Stimulated activated CD4-positive, alpha-beta T cell treated with anti-CD3 and anti-CD28 coated beads, Interleukin-1b, Interleukin-23, amount 100 ng/mL, for 48 hours (primary cell): ENCODE results near the gene RNF121.
"Not testable (repeated sequence)": the region's sequence is repeated elsewhere in the genome, so short reads cannot be mapped to it uniquely, and the experiment has no call there.

Experiments used
- DNase-seq: peaks from one replicate; pipeline ENCODE4 v3.0.0-alpha.2; 2020

RNF121 gene

GRCh38 chr11:71928737-71929443 lies at the start of gene RNF121:
Gene RNF121, plus strand, starts transcription at chr11:71929046. Its CDS starts 16 bp downstream, at chr11:71929062.
- peak; percentile 99 for DNase-seq

GRCh38 chr11:71885806-71886205 lies 43.0 kb upstream of the RNF121 start:
- DNase-seq: not testable (repeated sequence)

GRCh38 chr11:71888335-71889010 lies 40.4 kb upstream of the RNF121 start:
- not testable (repeated sequence) for DNase-seq

GRCh38 chr11:71889181-71889872 lies 39.5 kb upstream of the RNF121 start:
- DNase-seq: not testable (repeated sequence)

- DNase-seq: no peak
Observed at GRCh38 chr11:71895961-71896360, 32.9 kb upstream of the RNF121 start.

- DNase-seq: not testable (repeated sequence)
Observed at GRCh38 chr11:71901137-71901536, 27.7 kb upstream of the RNF121 start.

GRCh38 chr11:71908218-71908617 lies 20.6 kb upstream of the RNF121 start:
- no peak for DNase-seq

GRCh38 chr11:71910775-71911174 lies 18.1 kb upstream of the RNF121 start:
- DNase-seq: not testable (repeated sequence)

- peak; percentile 82 for DNase-seq
Observed at GRCh38 chr11:71911321-71911985, 17.4 kb upstream of the RNF121 start.

- DNase-seq: not testable (repeated sequence)
Observed at GRCh38 chr11:71911986-71912340, 16.9 kb upstream of the RNF121 start.

- no peak for DNase-seq
Observed at GRCh38 chr11:71913756-71914526, 14.9 kb upstream of the RNF121 start.

GRCh38 chr11:71914617-71915189 lies 14.1 kb upstream of the RNF121 start:
- DNase-seq: no peak

- no peak for DNase-seq
Observed at GRCh38 chr11:71917646-71918140, 11.2 kb upstream of the RNF121 start.

- peak; percentile 77 for DNase-seq
Observed at GRCh38 chr11:71927820-71928736, 768 bp upstream of the RNF121 start, which contains the start of gene XNDC1N. Gene XNDC1N, minus strand, starts transcription at chr11:71928594. Its CDS starts 5,241 bp downstream, at chr11:71923353.

GRCh38 chr11:71929491-71929890 lies 645 bp downstream of the RNF121 start:
- no peak for DNase-seq

GRCh38 chr11:71930556-71931244 lies 1.9 kb downstream of the RNF121 start:
- no peak for DNase-seq

- no peak for DNase-seq
Observed at GRCh38 chr11:71931245-71931602, 2.4 kb downstream of the RNF121 start.

GRCh38 chr11:71933141-71933933 lies 4.5 kb downstream of the RNF121 start:
- no peak for DNase-seq

GRCh38 chr11:71934213-71934612 lies 5.4 kb downstream of the RNF121 start:
- no peak for DNase-seq
